MCF 10A (cell line): ENCODE results near the gene PROM2. TPM values are rescaled to one million over a fixed set of nuclear protein-coding genes. Genes with fewer than 3 reads are reported as not detected.

Experiments used
- BruUV-seq: library from RNA; stranded (reverse); fragments of 400-500 nt; replicated peaks from 2 replicates; lab custom pipeline; 2021; lab: Mats Ljungman, UMichigan
- CTCF ChIA-PET: fragments of 300-600 bp; sonication (Branson Sonifier 250); formaldehyde crosslinking; extraction: SDS; loops from one replicate; lab custom pipeline; 2021; ENCODE audit warnings: antibody characterized with exemption, inconsistent platforms; lab: Yijun Ruan, JAX
- POLR2A ChIA-PET: fragments of 300-600, 350-650 bp; sonication (Branson Sonifier 250); formaldehyde crosslinking; extraction: SDS; loops from one replicate; lab custom pipeline; 2020; ENCODE audit warnings: antibody characterized with exemption, inconsistent platforms; lab: Yijun Ruan, JAX
- DNase-seq: peaks from one replicate; pipeline ENCODE4 v3.0.0-alpha.2; 2018; ENCODE audit not compliant: unreplicated experiment
- H3K27ac Mint-ChIP-seq: one replicate; pipeline ENCODE4 v1.8.0; 2022; ENCODE audit warnings: mild to moderate bottlenecking, low read depth, mixed read lengths; ENCODE audit not compliant: unreplicated experiment
- H3K27me3 Mint-ChIP-seq: one replicate; pipeline ENCODE4 v1.8.0; 2022; ENCODE audit warnings: mixed read lengths; ENCODE audit not compliant: insufficient read depth, unreplicated experiment
- H3K36me3 Mint-ChIP-seq: one replicate; pipeline ENCODE4 v1.8.0; 2022; ENCODE audit warnings: mild to moderate bottlenecking, moderate library complexity, mixed read lengths; ENCODE audit not compliant: insufficient read depth, unreplicated experiment
- H3K4me1 Mint-ChIP-seq: one replicate; pipeline ENCODE4 v1.8.0; 2022; ENCODE audit warnings: mixed read lengths; ENCODE audit not compliant: insufficient read depth, unreplicated experiment
- H3K4me3 Mint-ChIP-seq: one replicate; pipeline ENCODE4 v1.8.0; 2022; ENCODE audit warnings: mild to moderate bottlenecking, moderate library complexity, mixed read lengths; ENCODE audit not compliant: unreplicated experiment
- H3K9me3 Mint-ChIP-seq: one replicate; pipeline ENCODE4 v1.8.0; 2022; ENCODE audit warnings: mixed read lengths; ENCODE audit not compliant: unreplicated experiment
- CTCF ChIP-seq: fragments of 200-600 bp; IDR thresholded peaks from one replicate; pipeline ENCODE4 v1.8.0; 2022; ENCODE audit warnings: antibody characterized with exemption, mild to moderate bottlenecking; ENCODE audit not compliant: unreplicated experiment
- intact Hi-C: fragments of 100-400 bp; cut with micrococcal nuclease; formaldehyde crosslinking; loops from 2 replicates; pipeline ENCODE4 v1.14.1; 2022
- total RNA-seq: library from RNA; stranded (reverse); gene quantifications from 2 replicates; pipeline ENCODE4 v1.2.3, GENCODE V29; 2022

PROM2 gene
- total RNA-seq, 1 experiment from 2014 or later, result 2.6 TPM

- Mint-ChIP-seq H3K4me1 (peaks cover 13% of the 10 kb centered on the region), H3K27ac (no peak overlapping the region), H3K4me3 (no peak overlapping the region), H3K9me3 (no peaks in the 10 kb centered on the region), H3K36me3 (no peaks in the 10 kb centered on the region), H3K27me3 (no peaks in the 10 kb centered on the region)
- DNase-seq, result no peak
- ChIA-PET POLR2A (no interaction called here), CTCF (interaction anchor here (0.8 to 16.5 kb wide), 2 partner anchors 75 to 353 kb away, joined by 3 to 323 read pairs; no protein-coding TSS in a partner anchor)
- BruUV-seq, result no TSS peak
- no peak for TF ChIP-seq CTCF
- intact Hi-C loops, result no loop called here
Observed at GRCh38 chr2:95310651-95311050, 36.4 kb downstream of the PROM2 start.

- DNase-seq, result no peak
- ChIA-PET CTCF (interaction anchor here (0.6 to 16.5 kb wide), 5 partner anchors 15 to 76 kb away, joined by 3 to 323 read pairs (median 5); no protein-coding TSS in a partner anchor), POLR2A (interaction anchor here (0.7 to 1.8 kb wide), 3 partner anchors 32 to 81 kb away, joined by 3 to 5 read pairs (median 4); no protein-coding TSS in a partner anchor)
- no peak for TF ChIP-seq CTCF
- H3K9me3 Mint-ChIP-seq, result no peaks in the 10 kb centered on the region
- intact Hi-C loops, result no loop called here
- H3K27me3 Mint-ChIP-seq, result no peaks in the 10 kb centered on the region
- H3K4me1 Mint-ChIP-seq, result peaks cover 26% of the 10 kb centered on the region
- H3K36me3 Mint-ChIP-seq, result no peaks in the 10 kb centered on the region
- H3K27ac Mint-ChIP-seq, result no peak overlapping the region
- H3K4me3 Mint-ChIP-seq, result no peak overlapping the region
- BruUV-seq, result no TSS peak
Observed at GRCh38 chr2:95311815-95312542, 37.7 kb downstream of the PROM2 start.

GRCh38 chr2:95312543-95313201 is 38.4 kb downstream of the PROM2 start:
- peaks cover 33% of the 10 kb centered on the region for H3K4me1 Mint-ChIP-seq
- BruUV-seq, result no TSS peak
- no peaks in the 10 kb centered on the region for H3K36me3 Mint-ChIP-seq
- H3K9me3 Mint-ChIP-seq, result no peaks in the 10 kb centered on the region
- no peak overlapping the region for H3K4me3 Mint-ChIP-seq
- intact Hi-C loops, result no loop called here
- ChIA-PET CTCF (interaction anchor here (0.6 to 16.5 kb wide), 5 partner anchors 14 to 834 kb away, joined by 3 to 323 read pairs (median 5); no protein-coding TSS in a partner anchor), POLR2A (interaction anchor here (0.7 to 1.8 kb wide), 3 partner anchors 33 to 81 kb away, joined by 3 to 5 read pairs (median 4); no protein-coding TSS in a partner anchor)
- no peak for TF ChIP-seq CTCF
- no peak for DNase-seq
- H3K27ac Mint-ChIP-seq, result no peak overlapping the region
- no peaks in the 10 kb centered on the region for H3K27me3 Mint-ChIP-seq
